NT2/D1 (cell line): ENCODE measurements around the gene FAM13B.

Experiments used
- SUZ12 ChIP-seq: IDR thresholded peaks from 2 replicates; pipeline ENCODE4 v1.6.1; 2011; ENCODE audit not compliant: insufficient read length, insufficient read depth; ENCODE audit errors: extremely low read depth
- YY1 ChIP-seq: IDR thresholded peaks from 2 replicates; pipeline ENCODE4 v1.6.1; 2011; ENCODE audit not compliant: insufficient read length, insufficient read depth
- ZNF274 ChIP-seq: IDR thresholded peaks from 2 replicates; pipeline ENCODE4 v1.6.1; 2011; ENCODE audit warnings: mild to moderate bottlenecking, low read depth, low read length

DNA sequence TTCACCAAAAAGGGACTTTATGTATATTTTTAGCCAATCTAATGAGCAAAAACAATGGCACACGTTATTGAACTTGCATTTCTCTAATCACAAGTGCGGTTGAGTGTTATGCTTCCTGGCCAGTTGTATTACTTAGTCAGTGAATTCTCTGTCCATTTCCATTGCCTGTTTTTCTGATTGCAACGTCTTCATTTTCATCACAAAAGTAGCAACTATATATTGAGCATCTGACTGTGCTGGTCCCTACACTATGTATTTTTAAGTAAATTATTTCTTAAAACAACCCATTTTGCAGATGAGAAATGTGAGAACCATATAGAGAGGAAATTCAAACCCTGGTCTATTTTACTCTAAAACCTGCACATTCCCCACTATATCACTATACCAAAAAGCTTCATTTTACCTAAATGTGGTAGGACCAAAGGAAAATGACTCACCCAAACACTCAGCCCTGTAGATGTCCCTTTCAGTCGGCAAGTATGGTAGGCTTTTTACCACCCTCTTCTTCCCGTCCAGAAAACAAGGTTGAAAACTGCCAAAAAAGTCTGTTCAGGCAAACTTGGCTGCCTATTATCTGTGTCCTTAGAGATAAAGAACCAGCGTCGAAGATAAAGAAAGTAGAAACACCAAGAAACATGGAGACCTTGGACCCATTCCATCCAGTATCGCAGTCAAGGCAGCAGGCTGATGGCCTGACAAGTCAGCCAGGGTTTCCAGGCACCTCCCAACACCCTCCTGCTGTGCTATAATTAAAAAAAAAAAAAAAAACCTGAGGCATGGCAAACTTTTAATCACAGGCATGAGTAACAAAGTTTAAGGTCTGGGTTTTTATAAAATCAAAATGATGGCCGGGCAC, 18.8 kb upstream of the FAM13B start:
- TF ChIP-seq ZNF274 (no peak), SUZ12 (no peak), YY1 (no peak)
